Activated T-cell treated with anti-CD3 and anti-CD28 coated beads for 4 hours (primary cell): Measurements from ENCODE around the gene COL18A1.

Experiments used
- DNase-seq: peaks from one replicate; pipeline ENCODE4 v3.0.0-alpha.2; 2020

Gene COL18A1

GRCh38 chr21:45383615-45384201 is 21.3 kb upstream of the COL18A1 start:
- DNase-seq: no peak

- no peak for DNase-seq
Measured at GRCh38 chr21:45384656-45385548, 20.1 kb upstream of the COL18A1 start.

GRCh38 chr21:45385549-45386050 is 19.4 kb upstream of the COL18A1 start:
- DNase-seq: no peak

- DNase-seq: no peak
Measured at GRCh38 chr21:45386336-45386727, 18.6 kb upstream of the COL18A1 start.

- DNase-seq: no peak
Measured at GRCh38 chr21:45386728-45387371, 18.1 kb upstream of the COL18A1 start.

- no peak for DNase-seq
Measured at GRCh38 chr21:45387506-45387905, 17.5 kb upstream of the COL18A1 start.

- no peak for DNase-seq
Measured at GRCh38 chr21:45388011-45388521, 16.9 kb upstream of the COL18A1 start.

DNA sequence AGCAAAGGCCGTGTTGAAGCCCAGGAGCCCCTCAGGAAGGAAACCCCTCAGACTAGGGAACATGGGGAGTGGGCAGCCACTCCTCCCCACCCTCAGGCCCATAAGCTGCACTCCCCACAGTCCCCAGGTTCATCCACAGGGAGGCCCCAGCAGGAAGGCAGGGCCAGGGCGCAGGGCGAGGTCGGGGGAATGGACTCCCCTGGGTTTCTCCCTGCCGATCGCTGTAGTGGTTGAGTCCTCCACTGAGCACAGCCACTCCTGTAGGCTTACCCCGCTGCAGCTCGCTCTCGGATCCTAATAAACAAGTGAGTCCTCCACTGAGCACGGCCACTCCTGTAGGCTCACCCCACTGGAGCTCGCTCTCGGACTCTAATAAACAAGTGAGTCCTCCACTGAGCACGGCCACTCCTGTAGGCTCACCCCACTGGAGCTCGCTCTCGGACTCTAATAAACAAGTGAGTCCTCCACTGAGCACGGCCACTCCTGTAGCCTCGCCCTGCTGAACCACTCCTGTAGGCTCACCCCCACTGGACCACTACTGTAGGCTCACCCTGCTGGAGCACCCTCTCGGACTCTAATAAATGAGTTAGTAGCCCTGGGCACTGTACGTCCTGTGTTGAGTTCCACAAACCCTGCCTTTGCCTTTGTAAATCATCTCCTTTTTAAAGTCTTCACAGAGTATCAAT is 16.2 kb upstream of the COL18A1 start:
- DNase-seq: no peak

DNA sequence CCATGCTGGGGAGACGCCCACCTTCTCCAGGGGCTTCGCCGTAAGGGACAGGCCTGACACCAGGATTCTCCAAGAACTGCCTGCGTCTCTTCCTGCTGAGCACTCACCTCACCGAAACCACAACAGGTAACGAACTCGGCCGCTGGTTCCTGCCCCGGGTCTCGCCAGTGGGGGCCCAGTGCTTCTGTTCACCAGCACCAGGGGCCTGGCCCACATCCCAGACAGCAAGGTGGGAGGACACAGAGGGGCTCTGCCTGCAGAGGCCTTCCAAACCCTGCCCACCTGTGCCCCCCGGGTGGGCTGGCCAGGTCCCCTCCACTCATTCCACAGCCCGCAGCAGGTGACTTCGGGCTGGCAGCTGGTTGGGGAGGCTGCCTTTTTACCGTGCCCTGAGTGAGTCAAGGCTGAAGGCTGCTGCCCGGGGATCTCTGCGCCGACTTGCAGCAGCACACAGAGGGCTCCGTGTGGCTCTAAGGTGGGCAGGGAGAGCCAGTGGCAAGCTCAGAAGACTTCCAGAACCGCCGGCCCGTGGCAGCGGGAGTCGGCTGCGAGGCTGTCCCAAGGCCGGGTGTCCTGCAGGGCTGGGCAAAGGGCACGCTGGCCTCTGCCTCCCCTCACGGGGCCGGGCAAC is 14.7 kb upstream of the COL18A1 start:
- DNase-seq: no peak

DNA sequence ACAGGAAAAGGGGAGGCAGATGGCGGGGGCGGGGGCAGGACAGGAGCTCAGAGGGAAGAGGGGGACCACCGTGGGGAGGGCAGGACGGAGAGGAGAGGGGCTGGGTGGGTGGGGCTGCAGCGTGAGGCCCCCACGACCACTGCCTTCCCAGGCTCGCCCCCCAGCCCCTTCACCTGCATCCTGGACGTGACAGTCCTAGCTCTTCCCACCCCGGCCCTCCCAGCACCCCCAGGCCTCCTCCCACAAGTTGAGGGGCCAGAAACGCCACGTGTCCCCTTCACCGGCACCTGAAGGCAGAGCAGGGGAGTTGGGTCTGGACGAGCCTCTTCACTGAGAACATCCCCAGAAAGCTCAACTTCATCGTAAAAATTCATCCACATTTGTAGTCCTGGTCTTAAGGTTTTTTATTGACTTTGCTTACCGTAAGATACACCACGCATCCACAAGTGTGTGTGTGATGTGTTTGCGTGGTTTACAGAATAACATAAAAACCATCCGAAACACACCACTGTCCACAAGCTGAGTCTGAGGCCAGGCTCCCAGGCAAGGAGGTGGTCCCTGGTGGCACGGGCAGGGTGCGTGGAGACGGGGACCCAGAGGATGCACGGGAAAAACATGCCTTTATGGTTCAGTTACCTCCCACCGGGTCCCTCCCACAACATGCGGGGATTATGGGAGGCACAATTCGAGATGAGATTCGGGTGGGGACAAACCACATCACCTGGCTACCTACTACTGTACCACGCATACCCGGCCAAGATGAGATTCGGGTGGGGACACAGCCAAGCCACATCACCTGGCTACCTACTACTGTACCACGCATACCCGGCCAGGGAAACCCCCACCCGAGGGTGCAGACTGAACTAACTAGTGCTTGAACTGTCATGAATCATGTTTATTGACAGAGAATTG is 13.9 kb upstream of the COL18A1 start:
- DNase-seq: no peak

DNA sequence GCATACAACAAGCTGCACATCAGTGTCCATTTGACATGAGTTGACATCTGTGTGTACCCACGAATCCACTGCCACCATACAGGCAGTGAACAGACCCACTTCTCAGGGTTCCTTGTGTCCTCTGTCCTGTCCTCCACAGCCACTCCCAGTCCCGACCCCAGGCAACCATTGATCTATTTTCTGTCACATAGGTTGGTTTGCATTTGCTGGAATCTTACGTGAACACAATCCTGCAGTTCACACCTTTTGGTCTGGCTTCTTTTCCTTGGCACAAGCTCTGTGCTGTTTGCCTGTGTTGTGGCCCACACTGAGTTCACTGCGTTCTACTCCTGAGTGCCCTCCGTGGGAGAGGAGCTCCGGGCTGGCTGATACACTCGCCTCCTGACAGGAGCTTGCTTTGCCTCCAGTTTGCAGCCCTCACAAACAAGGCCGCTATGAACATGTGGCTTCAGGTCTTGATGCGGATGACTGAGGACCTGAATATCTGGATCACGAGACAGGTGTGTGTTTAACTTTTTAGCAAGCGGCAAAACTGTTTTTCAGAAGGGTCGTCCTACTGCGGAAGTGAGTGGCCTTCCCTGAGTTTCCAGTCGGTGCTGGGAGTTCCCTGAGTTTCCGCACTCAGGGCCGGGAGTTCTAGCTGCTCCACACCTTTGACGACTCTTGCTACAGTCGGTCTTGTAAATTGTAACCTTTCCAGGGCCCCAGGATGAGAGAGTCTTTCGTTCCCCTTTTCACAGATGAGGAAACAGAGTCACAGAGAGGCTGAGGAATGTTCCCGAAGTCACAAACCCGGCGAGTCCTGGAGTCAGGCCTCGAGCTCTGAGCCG is 13.0 kb upstream of the COL18A1 start:
- no peak for DNase-seq

DNA sequence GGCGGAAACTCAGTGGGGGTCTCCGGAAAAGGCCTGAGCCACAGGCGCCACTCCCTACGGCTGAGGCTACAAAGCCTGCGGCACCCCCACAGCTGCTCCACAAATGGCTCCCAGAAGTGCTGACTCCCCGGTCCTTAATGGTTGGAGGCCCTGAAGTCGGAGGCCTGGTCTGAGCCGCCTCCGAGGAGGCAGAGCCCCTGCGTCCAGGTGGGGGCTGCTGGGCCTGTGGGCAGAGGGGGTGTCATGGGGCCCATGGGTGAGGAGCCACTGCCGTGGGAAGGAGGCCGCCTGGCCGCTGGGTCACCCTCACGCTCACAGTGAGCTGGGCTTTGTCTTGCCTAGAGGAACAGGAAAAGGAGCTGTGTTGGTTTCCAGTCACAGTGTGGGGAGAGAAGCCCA is 12.4 kb upstream of the COL18A1 start:
- no peak for DNase-seq

DNA sequence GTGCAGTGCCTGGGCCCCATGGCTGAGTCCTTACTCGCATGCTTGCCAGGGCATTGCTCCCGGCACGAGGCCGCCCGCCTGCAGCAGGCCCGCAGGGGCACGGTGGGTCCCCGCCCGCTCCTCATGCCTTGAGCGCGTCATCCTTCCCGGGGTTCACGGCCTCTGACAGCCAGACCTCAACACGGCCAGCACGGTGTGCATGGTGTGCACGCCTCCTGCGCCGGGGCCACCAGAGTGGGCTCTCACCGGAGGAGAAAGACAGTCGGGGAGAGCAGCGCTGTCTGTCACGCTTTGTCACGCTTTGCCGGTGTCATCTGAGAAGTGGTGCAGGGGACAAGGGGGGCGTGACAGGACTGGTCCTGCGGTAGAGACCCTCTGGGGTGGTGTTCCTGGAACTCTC is 11.9 kb upstream of the COL18A1 start:
- DNase-seq: no peak

GRCh38 chr21:45393833-45394638 is 10.9 kb upstream of the COL18A1 start:
- DNase-seq: no peak

GRCh38 chr21:45396620-45396995 is 8.4 kb upstream of the COL18A1 start:
- no peak for DNase-seq

DNA sequence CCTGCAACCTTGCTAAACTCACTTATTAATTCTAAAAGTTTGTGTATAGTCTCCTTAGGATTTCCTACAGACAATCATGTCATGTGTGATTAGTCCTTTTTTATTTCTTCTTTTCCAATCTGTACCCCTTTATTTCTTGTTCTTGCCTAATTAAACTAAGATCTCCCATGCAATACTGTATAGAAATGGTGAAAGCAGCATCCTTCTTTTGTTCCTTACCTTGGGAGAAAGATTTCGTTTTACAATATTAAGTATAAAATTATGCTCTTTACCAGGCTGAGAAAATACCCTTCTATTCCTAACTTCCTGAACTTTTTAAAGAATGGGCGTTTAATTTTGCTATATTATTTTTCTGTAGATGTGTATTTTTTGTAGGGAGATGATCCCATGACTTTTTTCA is 7.6 kb upstream of the COL18A1 start:
- DNase-seq: no peak

GRCh38 chr21:45401054-45401518 is 3.9 kb upstream of the COL18A1 start:
- DNase-seq: no peak

GRCh38 chr21:45401916-45402900 is 2.8 kb upstream of the COL18A1 start:
- no peak for DNase-seq
